HS-27A (cell line): ENCODE results near the gene IL2RA.
"Not testable (repeated sequence)": the region's sequence is repeated elsewhere in the genome, so short reads cannot be mapped to it uniquely, and the experiment has no call there.

Source experiments
- DNase-seq: peaks from one replicate; pipeline ENCODE4 v3.0.0-alpha.2; 2012; ENCODE audit warnings: low read depth, missing footprints

Gene IL2RA

DNA sequence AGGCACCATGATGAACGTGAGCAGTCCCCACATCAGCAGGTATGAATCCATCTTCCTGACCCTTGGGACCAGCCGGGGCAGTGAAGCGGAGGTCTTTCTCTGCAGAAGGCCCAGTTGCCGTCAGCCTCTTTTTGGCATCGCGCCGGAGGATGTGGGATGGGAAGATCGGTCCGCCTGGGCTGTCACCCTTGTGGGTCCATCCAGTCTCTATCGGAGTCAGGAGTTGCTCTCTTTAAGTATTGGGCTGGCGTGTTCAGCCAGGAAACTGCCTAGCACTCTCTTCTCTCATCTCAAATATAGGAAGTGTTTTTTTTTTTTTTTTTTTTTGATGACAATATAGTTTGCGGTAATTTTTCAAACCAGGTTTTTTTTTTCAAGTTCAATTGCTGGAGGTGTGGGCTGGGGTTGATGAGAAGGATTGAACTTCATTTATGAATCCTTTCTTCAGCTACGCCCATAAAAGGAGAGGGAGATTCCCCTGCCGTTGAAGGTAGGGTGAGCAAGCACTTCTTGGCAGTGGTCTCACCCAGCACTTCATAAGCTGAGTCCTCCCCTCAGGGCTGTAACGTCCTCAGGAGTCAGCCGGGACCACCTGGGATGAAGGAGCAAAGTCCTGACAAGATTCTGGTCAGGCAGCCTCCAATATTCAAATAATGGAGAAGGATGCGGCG, at the start of gene IL2RA:
TSS of gene IL2RA (minus strand) at position 267 of the 671 bp plus-strand sequence. CDS start at position 51, 216 bp downstream.
- DNase-seq = no peak

- DNase-seq = no peak
Measured at GRCh38 chr10:6110136-6110535, 48.0 kb upstream of the IL2RA start.

DNA sequence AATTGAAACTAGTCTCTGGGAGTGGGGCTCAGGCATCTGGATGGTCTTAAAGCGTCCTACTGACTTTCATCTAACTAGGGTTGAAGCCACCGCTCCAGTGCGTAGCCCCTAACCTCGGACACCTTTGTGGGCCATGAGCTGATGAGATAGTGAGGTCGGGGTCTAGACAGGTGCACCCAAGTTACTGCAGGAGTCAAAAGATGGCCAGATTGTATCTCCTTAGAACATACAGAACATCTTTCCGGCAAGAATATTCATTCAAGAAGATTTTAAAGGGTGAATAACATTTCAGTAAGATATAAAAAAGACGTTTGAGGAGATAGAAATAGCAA, 47.2 kb upstream of the IL2RA start:
- DNase-seq = no peak

- no peak for DNase-seq
Measured at GRCh38 chr10:6108631-6109443, 46.7 kb upstream of the IL2RA start.

DNA sequence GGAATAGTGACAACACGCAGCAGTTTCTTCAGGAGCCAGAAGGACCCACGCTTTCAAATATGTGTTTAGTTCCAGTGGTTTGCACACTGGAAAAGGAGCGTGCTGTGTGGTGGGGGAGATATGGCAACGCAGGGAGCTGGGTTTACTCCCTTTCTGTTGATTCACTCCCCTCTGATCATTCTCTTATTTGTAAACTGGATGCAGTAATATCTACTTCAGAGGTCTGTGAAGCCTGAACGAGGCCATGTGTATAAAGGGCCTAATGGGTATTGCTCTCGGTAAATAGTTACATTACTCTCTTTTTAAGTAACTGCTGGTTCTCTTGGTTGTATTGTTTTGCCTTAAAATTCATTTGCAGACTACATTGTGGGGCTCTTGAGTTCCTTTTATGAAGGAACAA, 45.9 kb upstream of the IL2RA start:
- no peak for DNase-seq

DNA sequence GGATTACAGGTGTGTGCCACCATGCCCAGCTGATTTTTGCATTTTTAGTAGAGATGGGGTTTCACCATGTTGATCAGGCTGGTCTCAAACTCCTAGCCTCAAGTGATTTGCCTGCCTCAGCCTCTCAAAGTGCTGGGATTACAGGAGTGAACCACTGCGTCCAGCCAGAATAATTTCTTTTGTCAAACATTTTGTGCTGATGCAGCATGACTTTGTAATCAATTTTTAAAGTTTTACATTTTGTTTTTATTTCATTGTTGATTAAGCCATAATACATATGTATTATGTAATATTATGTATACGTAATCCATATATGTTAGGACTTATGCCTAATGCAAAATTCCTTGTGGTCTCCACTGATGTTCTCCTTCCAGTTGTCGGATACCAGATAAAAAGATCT, 45.4 kb upstream of the IL2RA start:
- not testable (repeated sequence) for DNase-seq

GRCh38 chr10:6103591-6103990, 41.4 kb upstream of the IL2RA start:
- no peak for DNase-seq

GRCh38 chr10:6102128-6102527, 40.0 kb upstream of the IL2RA start:
- no peak for DNase-seq

DNA sequence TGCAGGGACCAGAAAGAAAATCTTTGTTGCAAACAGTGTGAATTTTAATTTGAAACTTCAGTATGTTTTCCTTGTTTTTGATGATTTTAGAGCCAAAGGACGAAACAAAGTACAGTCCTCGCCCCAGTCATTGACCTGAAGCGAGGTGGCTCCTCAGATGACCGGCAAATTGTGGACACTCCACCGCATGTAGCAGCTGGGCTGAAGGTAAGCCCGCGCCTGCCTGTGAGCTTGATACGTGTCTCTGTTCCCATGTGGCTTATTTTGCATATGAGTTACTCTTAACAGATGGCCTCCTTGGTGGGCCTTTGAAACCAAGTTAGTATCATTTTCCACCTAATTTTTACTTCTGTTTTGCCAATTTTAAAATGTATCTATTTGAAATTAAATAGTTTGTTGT, 39.0 kb upstream of the IL2RA start:
- DNase-seq = no peak

DNA sequence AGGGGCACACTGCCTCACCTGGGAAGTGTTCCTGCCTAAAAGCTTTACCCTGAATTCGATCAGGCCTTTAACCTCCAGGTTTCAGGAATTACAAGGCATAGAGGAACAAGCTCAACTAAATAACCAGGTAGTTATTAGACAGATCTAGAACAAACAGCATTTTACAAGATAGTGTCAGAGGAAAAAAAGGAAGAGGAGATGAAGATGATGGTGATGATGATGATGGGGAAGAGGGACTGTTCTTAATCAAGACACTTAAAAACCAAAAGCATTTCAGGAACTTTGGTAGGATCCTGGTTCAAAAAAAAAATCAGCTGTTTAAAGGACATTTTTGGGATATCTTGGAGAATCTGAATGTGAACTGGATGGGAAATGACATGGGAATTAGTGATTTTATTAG, 38.2 kb upstream of the IL2RA start:
- no peak for DNase-seq

GRCh38 chr10:6098156-6098555, 36.0 kb upstream of the IL2RA start:
- no peak for DNase-seq

DNA sequence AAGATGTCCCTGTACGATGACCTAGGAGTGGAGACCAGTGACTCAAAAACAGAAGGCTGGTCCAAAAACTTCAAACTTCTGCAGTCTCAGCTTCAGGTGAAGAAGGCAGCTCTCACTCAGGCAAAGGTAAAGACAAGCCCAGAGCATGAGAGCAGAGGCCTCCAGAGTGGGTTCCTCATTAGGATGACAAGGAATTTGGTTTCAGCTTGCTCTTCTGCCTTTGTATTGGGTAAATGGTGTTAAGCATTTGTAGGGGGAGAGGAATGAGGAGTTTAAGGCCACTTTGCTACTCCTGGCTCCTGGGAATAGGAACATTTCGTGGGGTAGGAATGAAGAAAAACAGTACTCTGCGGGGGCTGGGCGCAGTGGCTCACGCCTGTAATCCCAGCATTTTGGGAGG, 34.9 kb upstream of the IL2RA start:
- no peak for DNase-seq

DNA sequence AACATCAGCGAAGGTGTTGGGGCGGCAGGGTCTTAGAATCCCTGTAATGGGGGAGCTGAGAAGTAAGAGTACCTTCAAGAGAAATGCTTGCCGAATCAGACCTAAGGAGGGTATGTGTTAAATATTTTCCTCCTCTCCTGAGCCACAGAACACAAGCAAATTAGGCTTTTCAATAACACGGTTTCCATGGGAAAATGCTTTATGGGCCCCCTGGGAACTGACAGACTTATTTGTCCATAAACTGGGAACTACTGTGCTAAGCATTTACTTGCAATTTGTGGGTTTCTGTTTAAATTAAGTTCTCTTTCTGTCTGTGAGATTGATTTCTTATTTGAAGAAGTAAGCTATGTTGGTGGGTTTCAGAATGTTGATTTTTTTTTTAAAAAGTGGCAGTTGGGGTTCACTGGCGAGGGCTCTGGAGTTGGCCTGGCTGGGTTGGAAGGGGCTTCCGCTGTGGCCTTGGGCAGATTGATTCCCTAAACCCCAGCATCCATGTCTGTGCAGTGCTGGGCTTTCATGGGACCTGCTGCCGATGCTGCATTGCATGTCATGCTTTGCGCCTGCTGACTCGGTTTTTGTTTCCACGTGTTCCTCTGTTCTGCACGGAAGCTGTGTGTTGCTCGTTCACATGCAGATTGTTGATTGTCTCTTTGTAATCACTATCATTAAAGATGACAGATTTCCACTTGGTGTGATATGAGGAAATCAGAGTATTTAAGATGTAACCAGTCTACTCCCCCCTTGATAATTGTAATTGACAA, 33.8 kb upstream of the IL2RA start:
- no peak for DNase-seq

DNA sequence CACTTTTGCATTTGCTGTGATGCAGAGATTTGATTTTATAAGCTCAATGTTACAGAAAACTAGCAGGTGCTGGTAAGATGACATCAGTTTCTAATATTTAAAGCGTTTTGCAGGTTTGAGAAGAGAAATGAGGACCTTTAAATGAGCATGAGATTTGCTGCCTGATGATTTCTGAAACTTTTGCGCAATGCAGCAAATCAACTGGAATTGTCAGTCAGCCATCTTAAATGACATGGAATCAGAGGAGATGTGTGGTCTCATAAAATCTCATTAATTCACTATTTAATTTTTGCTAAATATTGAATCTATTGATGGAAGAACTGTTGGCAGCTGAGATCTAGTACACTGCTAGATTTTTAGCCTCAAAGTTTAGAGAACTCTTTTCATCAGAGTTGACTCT, 30.6 kb upstream of the IL2RA start:
- DNase-seq = no peak

GRCh38 chr10:6091630-6092029, 29.5 kb upstream of the IL2RA start:
- no peak for DNase-seq

DNA sequence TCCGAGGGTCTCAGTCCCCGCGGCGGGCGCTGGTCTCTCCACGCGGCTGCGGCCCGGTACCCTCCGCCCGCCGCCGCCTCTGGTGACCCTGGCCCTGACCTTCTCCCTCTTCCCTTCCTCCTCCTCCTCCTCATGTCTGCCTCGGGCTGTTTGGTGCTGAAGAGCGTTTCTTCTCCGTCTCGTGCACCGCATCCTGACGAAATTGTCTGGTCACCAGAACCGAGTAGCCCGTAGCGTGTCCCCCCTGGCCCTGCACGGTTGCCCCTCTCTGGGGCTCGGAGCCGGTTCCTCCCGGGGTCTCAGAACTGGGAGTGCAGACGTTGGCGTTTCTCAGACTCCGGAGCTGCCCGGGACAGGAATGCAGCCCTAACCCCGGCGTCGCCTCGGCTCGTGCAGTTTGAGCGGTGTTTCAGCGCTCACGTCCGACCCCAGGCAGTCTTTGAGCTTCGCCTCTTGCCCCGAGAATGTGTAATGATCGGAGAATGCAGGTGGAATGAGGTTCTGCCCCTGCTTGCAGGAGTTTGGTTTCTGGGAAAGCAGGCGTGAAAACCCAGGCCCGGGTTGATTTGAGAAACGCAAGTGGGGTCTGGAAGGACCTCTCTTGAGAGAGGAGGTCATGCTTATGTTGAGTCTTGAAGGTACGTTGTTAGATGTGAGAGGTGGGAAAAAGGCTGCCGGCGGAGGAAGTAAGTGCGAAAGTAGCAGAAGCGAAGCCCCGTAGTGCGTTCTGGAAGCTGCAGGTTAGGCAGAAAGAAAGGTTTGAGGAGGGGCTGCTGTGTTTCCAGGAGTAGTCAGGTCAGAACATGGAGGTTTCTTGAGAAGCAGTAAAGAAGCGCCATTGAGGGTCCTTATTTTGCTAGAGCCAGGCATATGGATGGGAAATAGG, 27.4 kb upstream of the IL2RA start:
- no peak for DNase-seq

GRCh38 chr10:6088721-6089333, 26.7 kb upstream of the IL2RA start, which contains the start of gene RBM17:
RBM17 (plus strand) TSS chr10:6089034; CDS start chr10:6097066, 8,032 bp downstream.
- DNase-seq = peak; percentile 70

DNA sequence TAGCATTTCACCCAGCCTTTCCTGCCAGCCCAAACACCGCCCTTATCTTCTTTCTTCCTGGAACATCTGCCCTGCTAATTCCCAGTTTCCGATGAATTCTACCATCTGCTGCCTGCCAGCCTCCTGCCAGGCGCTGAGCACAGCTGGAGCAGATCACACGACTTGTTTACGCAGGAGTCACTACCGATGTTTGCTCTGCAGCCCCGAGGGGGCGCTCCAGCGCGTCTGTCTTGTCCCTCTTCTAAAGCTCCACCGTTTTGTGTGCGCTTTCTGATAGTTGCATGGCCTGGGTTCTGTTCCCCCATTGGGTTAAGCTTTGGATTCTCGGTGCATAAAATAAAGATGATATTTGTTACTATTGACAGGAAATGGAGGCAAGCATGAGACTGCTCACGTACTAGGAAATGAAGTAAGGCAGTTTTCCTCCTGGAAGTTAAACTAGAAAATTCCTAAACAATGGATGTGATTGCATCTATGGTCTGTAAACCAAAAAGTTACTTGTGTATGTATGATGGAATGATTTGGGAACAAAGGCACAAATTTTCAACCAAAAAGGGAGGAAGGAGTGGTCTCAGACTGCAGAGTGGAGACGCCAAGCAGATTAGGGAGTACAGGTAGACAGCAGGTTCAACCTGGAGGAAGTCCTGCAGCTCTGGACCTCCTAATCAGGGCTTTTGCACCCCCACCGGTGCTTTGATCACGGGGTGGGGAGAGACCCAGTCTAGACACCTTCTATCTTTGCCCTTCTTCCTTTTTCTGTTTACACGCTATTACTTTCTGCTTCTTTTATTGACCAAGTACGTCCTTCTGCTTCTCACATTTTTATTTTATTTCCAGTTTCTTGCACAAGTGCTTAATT, 24.4 kb upstream of the IL2RA start:
- DNase-seq = no peak

GRCh38 chr10:6083523-6084475, 21.6 kb upstream of the IL2RA start:
- DNase-seq = no peak
